Type B pancreatic cell (in vitro differentiated cells): ENCODE results near the gene CBX1. TPM values are rescaled to one million over a fixed set of nuclear protein-coding genes. Genes with fewer than 3 reads are reported as not detected.

Experiments
- DNase-seq: peaks from one replicate; pipeline ENCODE4 v3.0.0; 2021; ENCODE audit warnings: mixed read lengths; ENCODE audit not compliant: unreplicated experiment; ENCODE audit errors: extremely low spot score
- H3K27ac Mint-ChIP-seq: 2 replicates; pipeline ENCODE4 v1.8.0; 2021; ENCODE audit warnings: mild to moderate bottlenecking, mixed read lengths
- H3K27me3 Mint-ChIP-seq: 2 replicates; pipeline ENCODE4 v1.8.0; 2021; ENCODE audit warnings: mixed read lengths
- H3K36me3 Mint-ChIP-seq: 2 replicates; pipeline ENCODE4 v1.8.0; 2021; ENCODE audit warnings: mixed read lengths
- H3K4me1 Mint-ChIP-seq: one replicate; pipeline ENCODE4 v1.8.0; 2021; ENCODE audit warnings: mixed read lengths; ENCODE audit not compliant: unreplicated experiment
- H3K4me3 Mint-ChIP-seq: 2 replicates; pipeline ENCODE4 v1.8.0; 2021; ENCODE audit warnings: mild to moderate bottlenecking, mixed read lengths
- H3K9me3 Mint-ChIP-seq: 2 replicates; pipeline ENCODE4 v1.8.0; 2021; ENCODE audit warnings: mixed read lengths
- CTCF ChIP-seq: fragments of 200-600 bp; sonication (generic); conservative IDR thresholded peaks from 2 replicates; pipeline ENCODE4 v1.5.0; 2021; ENCODE audit warnings: antibody characterized with exemption, mild to moderate bottlenecking
- total RNA-seq: library from RNA; stranded (reverse); gene quantifications from 2 replicates; pipeline ENCODE4 v1.2.1, GENCODE V29; 2021; ENCODE audit warnings: low replicate concordance

CBX1 gene
- total RNA-seq, 1 donor from 2014 or later, result 154 TPM

GRCh38 chr17:48053758-48054237, 47.5 kb downstream of the CBX1 start:
- H3K4me3 Mint-ChIP-seq, result peak overlapping the region; percentile 96
- TF ChIP-seq CTCF, result no peak
- peak overlapping the region; percentile 100 for H3K27ac Mint-ChIP-seq
- no peaks in the 10 kb centered on the region for H3K27me3 Mint-ChIP-seq
- peaks cover 18% of the 10 kb centered on the region for H3K36me3 Mint-ChIP-seq
- peaks cover 58% of the 10 kb centered on the region for H3K4me1 Mint-ChIP-seq
- DNase-seq, result no peak
- H3K9me3 Mint-ChIP-seq, result no peaks in the 10 kb centered on the region

- Mint-ChIP-seq H3K4me3 (peak overlapping the region; percentile 96), H3K27me3 (no peaks in the 10 kb centered on the region), H3K4me1 (peaks cover 58% of the 10 kb centered on the region), H3K27ac (peak overlapping the region; percentile 100), H3K9me3 (no peaks in the 10 kb centered on the region), H3K36me3 (peaks cover 17% of the 10 kb centered on the region)
- no peak for DNase-seq
- no peak for TF ChIP-seq CTCF
Measured at GRCh38 chr17:48052956-48053757, 48.1 kb downstream of the CBX1 start.

GRCh38 chr17:48051706-48052486, 49.4 kb downstream of the CBX1 start:
- no peak for TF ChIP-seq CTCF
- peaks cover 62% of the 10 kb centered on the region for H3K4me1 Mint-ChIP-seq
- H3K27me3 Mint-ChIP-seq, result no peaks in the 10 kb centered on the region
- H3K36me3 Mint-ChIP-seq, result peaks cover 17% of the 10 kb centered on the region
- peak overlapping the region; percentile 96 for H3K4me3 Mint-ChIP-seq
- H3K27ac Mint-ChIP-seq, result peak overlapping the region; percentile 100
- DNase-seq, result no peak
- no peaks in the 10 kb centered on the region for H3K9me3 Mint-ChIP-seq

- H3K4me1 Mint-ChIP-seq, result peaks cover 66% of the 10 kb centered on the region
- peak overlapping the region; percentile 100 for H3K27ac Mint-ChIP-seq
- TF ChIP-seq CTCF, result no peak
- peaks cover 13% of the 10 kb centered on the region for H3K36me3 Mint-ChIP-seq
- no peak for DNase-seq
- H3K4me3 Mint-ChIP-seq, result peak overlapping the region; percentile 96
- no peaks in the 10 kb centered on the region for H3K27me3 Mint-ChIP-seq
- H3K9me3 Mint-ChIP-seq, result no peaks in the 10 kb centered on the region
Measured at GRCh38 chr17:48051283-48051682, 50.0 kb downstream of the CBX1 start.

GRCh38 chr17:48048384-48049126, 52.7 kb downstream of the CBX1 start:
- peak; percentile 25 for TF ChIP-seq CTCF
- H3K4me1 Mint-ChIP-seq, result peaks cover 63% of the 10 kb centered on the region
- DNase-seq, result peak; percentile 79
- H3K36me3 Mint-ChIP-seq, result peaks cover 7% of the 10 kb centered on the region
- H3K4me3 Mint-ChIP-seq, result peak overlapping the region; percentile 96
- H3K27me3 Mint-ChIP-seq, result no peaks in the 10 kb centered on the region
- no peaks in the 10 kb centered on the region for H3K9me3 Mint-ChIP-seq
- H3K27ac Mint-ChIP-seq, result peak overlapping the region; percentile 100
